ENCODE results near the gene EDN2. TPM values are rescaled to one million over a fixed set of nuclear protein-coding genes. Genes with fewer than 3 reads are reported as not detected.
A peak's percentile ranks its signal among the peaks of the same experiment; 100 is the strongest.

Gene EDN2
- total and polyA plus RNA-seq, 2 donors (not counting 1 experiment from before 2014, with no cell fraction given), result not detected

DNA sequence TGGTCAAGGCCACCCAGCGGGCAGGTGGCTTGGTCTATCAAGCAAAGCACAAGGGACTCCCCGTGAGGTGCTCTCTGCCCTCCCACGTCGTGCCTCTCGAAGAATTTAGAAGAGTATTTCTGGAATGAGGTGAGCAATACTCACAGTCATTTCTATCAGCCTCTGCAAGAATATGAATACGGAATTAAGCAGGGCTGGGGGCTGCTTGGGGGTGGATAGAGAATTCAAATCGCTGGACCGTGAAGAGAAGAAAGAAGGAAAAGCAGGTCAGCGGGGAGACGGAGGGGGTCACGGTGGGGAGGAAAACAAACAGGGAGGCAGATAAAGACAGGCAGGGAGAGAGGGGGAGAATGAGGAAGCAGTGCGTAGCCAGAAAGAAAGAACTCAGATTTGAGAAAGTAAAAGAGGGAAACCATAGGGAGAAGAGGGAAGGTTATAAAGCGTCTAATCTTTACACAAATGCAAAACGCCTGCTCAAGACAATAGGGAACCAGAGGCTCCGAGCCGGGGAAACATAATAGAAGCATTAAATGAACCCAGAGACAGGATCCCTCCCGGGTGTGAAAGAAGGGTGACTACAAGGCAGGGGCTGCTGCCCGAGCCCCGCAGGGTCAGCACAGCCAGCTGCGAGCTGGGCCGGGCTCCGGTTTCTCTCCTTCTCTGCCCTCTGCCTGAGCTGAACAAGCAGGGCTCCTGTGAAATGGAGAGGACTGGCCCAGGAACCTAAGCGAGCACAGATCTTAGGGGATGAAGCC lies 2.1 kb upstream of the EDN2 start:
- Mint-ChIP-seq H3K27me3 (peaks cover 34% of the 10 kb centered on the region), H3K4me1 (peaks cover 6% of the 10 kb centered on the region), H3K4me3 (no peak overlapping the region), H3K9me3 (ENCODE audit: insufficient read depth) (no peaks in the 10 kb centered on the region), H3K27ac (no peak overlapping the region)
- 18% methylated on average over 12 of the region's 23 CpGs for WGBS (ENCODE audit: insufficient coverage)
- H3K9me3 ChIP-seq (ENCODE audit: control extremely low read depth in 1 of 3, control insufficient read depth in 2 of 3, insufficient read depth in 1 of 3, low read length in 2 of 3), result no peaks in the 10 kb centered on the region
- no peaks in the 10 kb centered on the region for H3K79me2 ChIP-seq (ENCODE audit: control insufficient read depth, insufficient read depth, low read length)
- DNase-seq, result no peak
- H3K27ac ChIP-seq (ENCODE audit: low read length in 2 of 2), result no peak overlapping the region
- no peak for ATAC-seq (ENCODE audit: low read depth)
- ChIA-PET CTCF (no interaction called here), POLR2A (no interaction called here)
- H4K20me1 ChIP-seq (ENCODE audit: control insufficient read depth, insufficient read depth, low read length, poor library complexity, severe bottlenecking), result no peaks in the 10 kb centered on the region
- no peaks in the 10 kb centered on the region for H3K36me3 ChIP-seq (replicated peaks in 1 of 2; ENCODE audit: control extremely low read depth in 1 of 2, control insufficient read depth in 1 of 2, extremely low read depth in 1 of 2, insufficient read depth in 2 of 2, low read length in 1 of 2)
- intact Hi-C loops (cut with micrococcal nuclease), result no loop called here
- H3K27me3 ChIP-seq (replicated peaks in 1 of 4; ENCODE audit: control extremely low read depth in 1 of 4, control insufficient read depth in 3 of 4, insufficient read depth in 4 of 4, low read length in 3 of 4), result peaks cover 0 to 23% (median 2%) of the 10 kb centered on the region in 4 experiments
- no peak overlapping the region for H3K4me3 ChIP-seq (ENCODE audit: control extremely low read depth in 1 of 5, extremely low read depth in 1 of 5, insufficient read depth in 1 of 5, low read depth in 2 of 5, low read length in 4 of 5)
- no peaks in the 10 kb centered on the region for H3K4me1 ChIP-seq (ENCODE audit: control insufficient read depth in 2 of 2, insufficient read depth in 2 of 2, low read length in 2 of 2)
- no peak for TF ChIP-seq EZH2 (IDR thresholded peaks at IDR 0.05; ENCODE audit: borderline replicate concordance, insufficient read depth, low read depth, low read length, poor library complexity, severe bottlenecking)
- TF ChIP-seq, protein P1, sequence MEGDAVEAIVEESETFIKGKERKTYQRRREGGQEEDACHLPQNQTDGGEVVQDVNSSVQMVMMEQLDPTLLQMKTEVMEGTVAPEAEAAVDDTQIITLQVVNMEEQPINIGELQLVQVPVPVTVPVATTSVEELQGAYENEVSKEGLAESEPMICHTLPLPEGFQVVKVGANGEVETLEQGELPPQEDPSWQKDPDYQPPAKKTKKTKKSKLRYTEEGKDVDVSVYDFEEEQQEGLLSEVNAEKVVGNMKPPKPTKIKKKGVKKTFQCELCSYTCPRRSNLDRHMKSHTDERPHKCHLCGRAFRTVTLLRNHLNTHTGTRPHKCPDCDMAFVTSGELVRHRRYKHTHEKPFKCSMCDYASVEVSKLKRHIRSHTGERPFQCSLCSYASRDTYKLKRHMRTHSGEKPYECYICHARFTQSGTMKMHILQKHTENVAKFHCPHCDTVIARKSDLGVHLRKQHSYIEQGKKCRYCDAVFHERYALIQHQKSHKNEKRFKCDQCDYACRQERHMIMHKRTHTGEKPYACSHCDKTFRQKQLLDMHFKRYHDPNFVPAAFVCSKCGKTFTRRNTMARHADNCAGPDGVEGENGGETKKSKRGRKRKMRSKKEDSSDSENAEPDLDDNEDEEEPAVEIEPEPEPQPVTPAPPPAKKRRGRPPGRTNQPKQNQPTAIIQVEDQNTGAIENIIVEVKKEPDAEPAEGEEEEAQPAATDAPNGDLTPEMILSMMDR (IDR thresholded peaks at IDR 0.05), result no peak
- no peak overlapping the region for H3K9ac ChIP-seq (ENCODE audit: low read length)
- H2AFZ ChIP-seq (ENCODE audit: insufficient read depth, low read depth, low read length, poor library complexity, severe bottlenecking), result no peak overlapping the region
- H3K4me2 ChIP-seq (replicated peaks; ENCODE audit: low read depth, low read length, poor library complexity, severe bottlenecking), result peak overlapping the region; percentile 12

DNA sequence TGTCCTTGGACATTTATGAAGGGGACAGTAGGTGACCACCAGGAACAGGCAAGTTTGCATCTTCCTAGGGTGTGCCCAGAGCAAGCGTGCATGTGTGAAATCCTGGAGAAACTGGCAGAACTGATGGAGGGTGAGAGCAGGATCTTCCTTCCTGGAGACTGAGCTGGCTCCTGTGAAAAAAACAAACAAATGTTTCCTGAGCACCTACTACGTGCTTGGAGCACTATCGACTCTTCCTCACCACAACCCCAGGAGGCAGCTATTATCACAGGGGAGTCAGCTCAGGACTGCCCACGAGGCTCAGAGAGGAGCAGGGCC lies 1.5 kb upstream of the EDN2 start:
- H3K4me1 Mint-ChIP-seq, result peaks cover 6% of the 10 kb centered on the region
- Histone ChIP-seq H4K20me1 (ENCODE audit: control insufficient read depth, insufficient read depth, low read length, poor library complexity, severe bottlenecking) (no peaks in the 10 kb centered on the region), H2AFZ (ENCODE audit: insufficient read depth, low read depth, low read length, poor library complexity, severe bottlenecking) (no peak overlapping the region), H3K27ac (ENCODE audit: low read length in 2 of 2) (no peak overlapping the region), H3K4me3 (ENCODE audit: control extremely low read depth in 1 of 5, extremely low read depth in 1 of 5, insufficient read depth in 1 of 5, low read depth in 2 of 5, low read length in 4 of 5) (no peak overlapping the region), H3K4me1 (ENCODE audit: control insufficient read depth in 2 of 2, insufficient read depth in 2 of 2, low read length in 2 of 2) (no peaks in the 10 kb centered on the region), H3K79me2 (ENCODE audit: control insufficient read depth, insufficient read depth, low read length) (no peaks in the 10 kb centered on the region), H3K9me3 (ENCODE audit: control extremely low read depth in 1 of 3, control insufficient read depth in 2 of 3, insufficient read depth in 1 of 3, low read length in 2 of 3) (no peaks in the 10 kb centered on the region), H3K27me3 (replicated peaks in 1 of 4; ENCODE audit: control extremely low read depth in 1 of 4, control insufficient read depth in 3 of 4, insufficient read depth in 4 of 4, low read length in 3 of 4) (peaks cover 0 to 23% (median 2%) of the 10 kb centered on the region in 4 experiments), H3K9ac (ENCODE audit: low read length) (no peak overlapping the region), H3K4me2 (replicated peaks; ENCODE audit: low read depth, low read length, poor library complexity, severe bottlenecking) (no peak overlapping the region), H3K36me3 (replicated peaks in 1 of 2; ENCODE audit: control extremely low read depth in 1 of 2, control insufficient read depth in 1 of 2, extremely low read depth in 1 of 2, insufficient read depth in 2 of 2, low read length in 1 of 2) (no peaks in the 10 kb centered on the region)
- ATAC-seq (ENCODE audit: low read depth) (no peak), DNase-seq (no peak)
- 56% methylated on average over 3 of the region's 4 CpGs for WGBS (ENCODE audit: insufficient coverage)
- no peak overlapping the region for H3K27ac Mint-ChIP-seq
- H3K27me3 Mint-ChIP-seq, result peaks cover 34% of the 10 kb centered on the region
- H3K9me3 Mint-ChIP-seq (ENCODE audit: insufficient read depth), result no peaks in the 10 kb centered on the region
- intact Hi-C loops (cut with micrococcal nuclease), result no loop called here
- H3K4me3 Mint-ChIP-seq, result no peak overlapping the region
- POLR2A ChIA-PET, result no interaction called here
- CTCF ChIA-PET, result no interaction called here
- no peak for TF ChIP-seq EZH2 (IDR thresholded peaks at IDR 0.05; ENCODE audit: borderline replicate concordance, insufficient read depth, low read depth, low read length, poor library complexity, severe bottlenecking)
- TF ChIP-seq, protein P1 (IDR thresholded peaks at IDR 0.05), result no peak

All from B cell (primary cell).